Thyroid gland (tissue), 4 donors: ENCODE measurements around the gene CCDC148.

Source experiments
- POLR2A ChIP-seq, 2 donors: fragments of 450-650 bp; IDR thresholded peaks; one replicate each; pipeline ENCODE4 v1.6.1; 2017; ENCODE audit warnings: antibody characterized with exemption in 2 of 2, mild to moderate bottlenecking in 2 of 2, moderate library complexity in 1 of 2
- TF ChIP-seq, protein P1 (sequence below), 6 experiments: fragments of 200-600 bp in 3 of 6; fragments of 450-650 bp in 3 of 6; sonication (generic) in 3 of 6; IDR thresholded peaks; one replicate each; pipeline ENCODE4 v1.5.1; 2016 to 2019; ENCODE audit warnings: antibody characterized with exemption in 6 of 6, mild to moderate bottlenecking in 2 of 6, inconsistent platforms in 1 of 6, moderate library complexity in 1 of 6

- TF ChIP-seq, protein P1, sequence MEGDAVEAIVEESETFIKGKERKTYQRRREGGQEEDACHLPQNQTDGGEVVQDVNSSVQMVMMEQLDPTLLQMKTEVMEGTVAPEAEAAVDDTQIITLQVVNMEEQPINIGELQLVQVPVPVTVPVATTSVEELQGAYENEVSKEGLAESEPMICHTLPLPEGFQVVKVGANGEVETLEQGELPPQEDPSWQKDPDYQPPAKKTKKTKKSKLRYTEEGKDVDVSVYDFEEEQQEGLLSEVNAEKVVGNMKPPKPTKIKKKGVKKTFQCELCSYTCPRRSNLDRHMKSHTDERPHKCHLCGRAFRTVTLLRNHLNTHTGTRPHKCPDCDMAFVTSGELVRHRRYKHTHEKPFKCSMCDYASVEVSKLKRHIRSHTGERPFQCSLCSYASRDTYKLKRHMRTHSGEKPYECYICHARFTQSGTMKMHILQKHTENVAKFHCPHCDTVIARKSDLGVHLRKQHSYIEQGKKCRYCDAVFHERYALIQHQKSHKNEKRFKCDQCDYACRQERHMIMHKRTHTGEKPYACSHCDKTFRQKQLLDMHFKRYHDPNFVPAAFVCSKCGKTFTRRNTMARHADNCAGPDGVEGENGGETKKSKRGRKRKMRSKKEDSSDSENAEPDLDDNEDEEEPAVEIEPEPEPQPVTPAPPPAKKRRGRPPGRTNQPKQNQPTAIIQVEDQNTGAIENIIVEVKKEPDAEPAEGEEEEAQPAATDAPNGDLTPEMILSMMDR (IDR thresholded peaks at IDR 0.05): no peak
- no peak for TF ChIP-seq POLR2A (IDR thresholded peaks at IDR 0.05)
Measured at GRCh38 chr2:158473719-158474392, 17.3 kb upstream of the CCDC148 start.
